Esophagus muscularis mucosa (tissue), 4 donors: ENCODE data around the gene MYCN. TPM values are rescaled to one million over a fixed set of nuclear protein-coding genes. Genes with fewer than 3 reads are reported as not detected.

ENCODE experiments used
- DNase-seq: peaks from one replicate; pipeline ENCODE4 v3.0.0-alpha.2; 2017; ENCODE audit errors: extremely low spot score
- H3K27ac ChIP-seq, 4 donors: fragments of 200-600 bp; sonication (generic); replicated peaks in 1 of 4; 1 replicate in 3 of 4; 2 replicates in 1 of 4; pipeline ENCODE4 v1.5.1; 2016 to 2019; ENCODE audit warnings: mild to moderate bottlenecking in 1 of 4
- H3K27me3 ChIP-seq, 4 donors: fragments of 200-600 bp; sonication (generic); one replicate each; pipeline versions ENCODE4 v1.5.1 to v1.6.0; 2016 to 2019
- H3K36me3 ChIP-seq, 4 donors: fragments of 200-600 bp; sonication (generic); one replicate each; pipeline ENCODE4 v1.5.1; 2016 to 2019
- H3K4me1 ChIP-seq, 4 donors: fragments of 200-600 bp; sonication (generic); one replicate each; pipeline ENCODE4 v1.5.1; 2016 to 2019
- H3K4me3 ChIP-seq, 4 donors: fragments of 200-600 bp; sonication (generic); 1 replicate in 2 of 4; 2 replicates in 2 of 4; pipeline ENCODE4 v1.5.1; 2016 to 2019; ENCODE audit warnings: mild to moderate bottlenecking in 4 of 4, moderate library complexity in 1 of 4
- H3K9me3 ChIP-seq, 4 donors: fragments of 200-600 bp; sonication (generic); 1 replicate in 3 of 4; 2 replicates in 1 of 4; pipeline ENCODE4 v1.5.1; 2016 to 2019
- CTCF ChIP-seq, 3 experiments: fragments of 200-600 bp in 2 of 3; fragments of 450-650 bp in 1 of 3; sonication (generic) in 2 of 3; IDR thresholded peaks; one replicate each; pipeline ENCODE4 v1.5.1; 2017 to 2019; ENCODE audit warnings: antibody characterized with exemption in 3 of 3, mild to moderate bottlenecking in 2 of 3, moderate library complexity in 1 of 3
- EP300 ChIP-seq: sonication (generic); formaldehyde crosslinking; IDR thresholded peaks from one replicate; pipeline ENCODE4 v1.6.1; 2017; ENCODE audit warnings: antibody characterized with exemption
- POLR2A ChIP-seq: fragments of 450-650 bp; IDR thresholded peaks from one replicate; pipeline ENCODE4 v1.6.1; 2017; ENCODE audit warnings: antibody characterized with exemption, moderate library complexity, mild to moderate bottlenecking, low read depth
- POLR2AphosphoS5 ChIP-seq, 2 donors: sonication (generic); formaldehyde crosslinking; IDR thresholded peaks; one replicate each; pipeline ENCODE4 v1.6.1; 2017; ENCODE audit warnings: antibody characterized with exemption in 2 of 2
- WGBS: methylation state at CpG from one replicate; pipeline ENCODE4 v1.1.5; 2018; 5-methylcytosine and 5-hydroxymethylcytosine counted together
- intact Hi-C: fragments of 100-400 bp; cut with DNase I; formaldehyde crosslinking; loops from one replicate; pipeline ENCODE4 v1.15.1; 2023
- total RNA-seq, 4 donors: library from RNA; depleted of rRNA; stranded (reverse); fragments of >200 nt; gene quantifications; one replicate each; pipeline versions ENCODE4 v1.1.0 to v1.2.1, GENCODE V29; 2016

Gene MYCN
- total RNA-seq, 4 donors from 2014 or later, result 0.83 to 1.2 (median 1.1) TPM

GRCh38 chr2:15971831-15972522 is 31.6 kb downstream of the MYCN start:
- WGBS, result 79% methylated on average over 7 of the region's 7 CpGs
- DNase-seq, result no peak
- H3K27me3 ChIP-seq, result peaks cover 0 to 7% (median 0%) of the 10 kb centered on the region in 4 donors
- intact Hi-C loops, result no loop called here
- no peaks in the 10 kb centered on the region for H3K36me3 ChIP-seq
- TF ChIP-seq POLR2A (no peak), EP300 (no peak), POLR2AphosphoS5 (IDR thresholded peaks at IDR 0.05) (no peak)
- H3K9me3 ChIP-seq, result no peaks in the 10 kb centered on the region
- H3K27ac ChIP-seq, result no peak overlapping the region
- no peak overlapping the region for H3K4me3 ChIP-seq
- peaks cover 0 to 8% (median 7%) of the 10 kb centered on the region in 4 donors for H3K4me1 ChIP-seq

GRCh38 chr2:15973481-15974401 is 33.4 kb downstream of the MYCN start:
- DNase-seq, result no peak
- H3K27me3 ChIP-seq, result peaks cover 0 to 7% (median 0%) of the 10 kb centered on the region in 4 donors
- no peaks in the 10 kb centered on the region for H3K36me3 ChIP-seq
- no peak overlapping the region for H3K27ac ChIP-seq
- TF ChIP-seq POLR2A (no peak), EP300 (no peak), POLR2AphosphoS5 (IDR thresholded peaks at IDR 0.05) (no peak), CTCF (IDR thresholded peaks at IDR 0.05) (no peak)
- intact Hi-C loops, result no loop called here
- H3K4me3 ChIP-seq, result no peak overlapping the region
- WGBS, result 63% methylated on average over 7 of the region's 7 CpGs
- no peaks in the 10 kb centered on the region for H3K9me3 ChIP-seq
- peaks cover 0 to 8% (median 7%) of the 10 kb centered on the region in 4 donors for H3K4me1 ChIP-seq

DNA sequence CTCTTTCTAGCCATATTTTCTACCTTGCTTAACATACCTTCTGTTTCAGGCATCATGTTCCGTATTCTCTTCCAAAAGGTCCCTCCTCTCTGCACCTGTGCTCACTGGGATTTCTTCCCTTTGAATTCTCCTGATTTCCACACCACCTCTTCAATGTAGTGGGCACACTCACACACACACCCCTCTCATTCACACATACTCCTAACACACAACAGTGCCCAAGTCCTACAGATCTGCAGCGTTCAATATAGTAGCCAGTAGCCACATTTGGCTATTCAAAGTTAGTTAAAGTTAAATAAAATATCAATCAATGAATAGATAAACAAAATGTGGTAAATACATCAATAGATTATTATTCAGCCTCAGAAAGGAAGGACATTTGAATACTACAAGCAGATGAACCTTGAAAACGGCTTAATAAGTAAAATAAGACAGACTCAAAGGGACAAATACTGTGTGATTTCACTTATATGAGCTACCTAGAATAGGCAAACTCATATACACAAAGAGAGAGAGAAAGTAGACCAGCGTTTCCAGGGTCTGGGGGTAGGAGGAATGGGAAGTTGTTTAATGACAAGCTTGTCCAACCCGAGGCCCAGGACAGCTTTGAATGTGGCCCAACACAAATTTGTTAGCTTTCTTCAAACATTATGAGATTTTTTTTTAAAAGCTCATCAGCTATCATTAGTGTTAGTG is 34.4 kb downstream of the MYCN start:
- H3K27ac ChIP-seq, result no peak overlapping the region
- H3K36me3 ChIP-seq, result no peaks in the 10 kb centered on the region
- no peak overlapping the region for H3K4me3 ChIP-seq
- peaks cover 0 to 8% (median 7%) of the 10 kb centered on the region in 4 donors for H3K4me1 ChIP-seq
- 92% methylated on average over 5 of the region's 5 CpGs for WGBS
- intact Hi-C loops, result no loop called here
- TF ChIP-seq POLR2AphosphoS5 (IDR thresholded peaks at IDR 0.05) (no peak), POLR2A (no peak), CTCF (IDR thresholded peaks at IDR 0.05) (no peak), EP300 (no peak)
- no peaks in the 10 kb centered on the region for H3K9me3 ChIP-seq
- H3K27me3 ChIP-seq, result peaks cover 0 to 7% (median 0%) of the 10 kb centered on the region in 4 donors
- DNase-seq, result no peak

- no peak for TF ChIP-seq POLR2A
- no peak for TF ChIP-seq POLR2AphosphoS5 (IDR thresholded peaks at IDR 0.05)
- no peak for TF ChIP-seq EP300
- TF ChIP-seq CTCF (IDR thresholded peaks at IDR 0.05), result no peak
- WGBS, result 94% methylated on average over 3 of the region's 3 CpGs
- Histone ChIP-seq H3K36me3 (no peaks in the 10 kb centered on the region), H3K27me3 (peaks cover 0 to 7% (median 0%) of the 10 kb centered on the region in 4 donors), H3K9me3 (no peaks in the 10 kb centered on the region), H3K4me1 (peaks cover 0 to 8% (median 7%) of the 10 kb centered on the region in 4 donors), H3K4me3 (no peak overlapping the region), H3K27ac (no peak overlapping the region)
- no peak for DNase-seq
- intact Hi-C loops, result no loop called here
Measured at GRCh38 chr2:15975261-15975600, 34.9 kb downstream of the MYCN start.

- DNase-seq, result no peak
- H3K4me1 ChIP-seq, result peaks cover 0 to 8% (median 7%) of the 10 kb centered on the region in 4 donors
- H3K27ac ChIP-seq, result no peak overlapping the region
- no peak overlapping the region for H3K4me3 ChIP-seq
- WGBS, result 90% methylated on average over 5 of the region's 5 CpGs
- TF ChIP-seq POLR2A (no peak), CTCF (IDR thresholded peaks at IDR 0.05) (no peak), EP300 (no peak), POLR2AphosphoS5 (IDR thresholded peaks at IDR 0.05) (no peak)
- intact Hi-C loops, result no loop called here
- H3K36me3 ChIP-seq, result no peaks in the 10 kb centered on the region
- peaks cover 0 to 7% (median 0%) of the 10 kb centered on the region in 4 donors for H3K27me3 ChIP-seq
- H3K9me3 ChIP-seq, result no peaks in the 10 kb centered on the region
Measured at GRCh38 chr2:15975676-15976075, 35.3 kb downstream of the MYCN start.
